PC-9 (cell line): Measurements from ENCODE around the gene LAMB4.

ENCODE experiments used
- CTCF ChIP-seq: fragments of 200-600 bp; sonication (generic); conservative IDR thresholded peaks from 2 replicates; pipeline ENCODE4 v1.6.1; 2017; ENCODE audit warnings: mixed run types, antibody characterized with exemption, mild to moderate bottlenecking, moderate library complexity
- EZH2 ChIP-seq: fragments of 200-600 bp; sonication (generic); IDR thresholded peaks from 2 replicates; pipeline ENCODE4 v1.8.0; 2017; ENCODE audit warnings: antibody characterized with exemption, low read depth

DNA sequence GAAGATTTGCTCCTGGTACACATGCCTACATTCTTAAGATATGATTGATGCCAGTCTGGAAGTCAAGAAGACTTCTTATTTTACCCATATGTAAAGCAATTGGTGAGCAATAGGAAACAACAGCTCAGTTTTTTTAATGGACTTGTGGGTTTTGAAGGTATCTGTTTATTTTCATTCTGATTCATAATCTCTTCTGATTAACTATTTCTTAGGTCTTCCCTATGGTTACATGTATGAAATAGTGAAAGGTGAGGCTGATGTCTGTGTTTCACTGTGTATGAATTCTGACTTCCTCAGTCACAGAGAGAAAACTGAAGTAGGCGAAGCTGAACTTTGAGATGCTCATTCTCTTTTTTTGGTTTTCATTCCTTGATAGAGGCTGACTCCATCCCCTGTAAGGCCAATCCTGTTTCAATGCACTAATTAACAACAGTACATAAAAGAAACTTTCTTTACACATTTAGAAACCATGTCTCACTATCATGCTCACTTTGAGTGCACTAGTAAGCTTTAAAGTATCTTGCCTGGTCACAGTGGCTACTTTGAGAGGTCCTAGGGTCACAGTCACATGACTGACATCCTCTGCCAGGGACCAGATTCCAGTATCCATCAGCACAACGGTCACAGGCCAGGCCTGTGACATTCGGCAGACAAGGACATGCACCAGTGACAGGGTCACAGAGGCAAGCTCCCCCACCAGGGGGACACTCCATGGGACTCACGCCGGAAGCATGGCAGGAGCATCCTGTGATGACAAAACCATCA, 67.7 kb downstream of the LAMB4 start:
- TF ChIP-seq EZH2: no peak
- TF ChIP-seq CTCF: no peak
